Posterior vena cava (tissue), 2 donors: Measurements from ENCODE around the gene KLC4. TPM values are rescaled to one million over a fixed set of nuclear protein-coding genes. Genes with fewer than 3 reads are reported as not detected.
A peak's percentile ranks its signal among the peaks of the same experiment; 100 is the strongest.

Experiments used
- DNase-seq: peaks from one replicate; pipeline ENCODE4 v3.0.0-alpha.2; 2020; ENCODE audit warnings: low spot score
- intact Hi-C, 2 donors: fragments of 100-400 bp; cut with DNase I; formaldehyde crosslinking; loops; one replicate each; pipeline versions ENCODE4 v1.14.1 to v1.14.2; 2022 to 2023
- long read RNA-seq, 2 donors: library from polyadenylated mRNA; unstranded; transcript quantifications; one replicate each; pipeline ENCODE4 v2.0.0, GENCODE V29; 2020 to 2021
- total RNA-seq, 2 donors: library from RNA; stranded (reverse); fragmentation: NEBNext Ultra II Directional; extraction: Animal tissue kit (Norgen Biotek cat#: 25700); gene quantifications; one replicate each; pipeline ENCODE4 v1.2.1, GENCODE V29; 2021
- donor health status: DM: yes; HTN: yes; CAD: no.
- donor health status: DM: yes; HTN: yes; CAD: no.

The KLC4 gene
- 10 to 100 TPM; 15.1 TPM for total RNA-seq
- long read RNA-seq, donor 1, partial matches to known transcripts, result 3 of 4 reads
- long read RNA-seq, donor 1, other reads (novel, unspliced or antisense), result 0 of 4 reads
- long read RNA-seq, donor 2, transcript KLC4-202 (16 exons, 2,404 nt), result major isoform, 25 of 35 reads
- long read RNA-seq, donor 2, partial matches to known transcripts, result 3 of 35 reads
- long read RNA-seq, donor 2, other reads (novel, unspliced or antisense), result 5 of 35 reads

DNA sequence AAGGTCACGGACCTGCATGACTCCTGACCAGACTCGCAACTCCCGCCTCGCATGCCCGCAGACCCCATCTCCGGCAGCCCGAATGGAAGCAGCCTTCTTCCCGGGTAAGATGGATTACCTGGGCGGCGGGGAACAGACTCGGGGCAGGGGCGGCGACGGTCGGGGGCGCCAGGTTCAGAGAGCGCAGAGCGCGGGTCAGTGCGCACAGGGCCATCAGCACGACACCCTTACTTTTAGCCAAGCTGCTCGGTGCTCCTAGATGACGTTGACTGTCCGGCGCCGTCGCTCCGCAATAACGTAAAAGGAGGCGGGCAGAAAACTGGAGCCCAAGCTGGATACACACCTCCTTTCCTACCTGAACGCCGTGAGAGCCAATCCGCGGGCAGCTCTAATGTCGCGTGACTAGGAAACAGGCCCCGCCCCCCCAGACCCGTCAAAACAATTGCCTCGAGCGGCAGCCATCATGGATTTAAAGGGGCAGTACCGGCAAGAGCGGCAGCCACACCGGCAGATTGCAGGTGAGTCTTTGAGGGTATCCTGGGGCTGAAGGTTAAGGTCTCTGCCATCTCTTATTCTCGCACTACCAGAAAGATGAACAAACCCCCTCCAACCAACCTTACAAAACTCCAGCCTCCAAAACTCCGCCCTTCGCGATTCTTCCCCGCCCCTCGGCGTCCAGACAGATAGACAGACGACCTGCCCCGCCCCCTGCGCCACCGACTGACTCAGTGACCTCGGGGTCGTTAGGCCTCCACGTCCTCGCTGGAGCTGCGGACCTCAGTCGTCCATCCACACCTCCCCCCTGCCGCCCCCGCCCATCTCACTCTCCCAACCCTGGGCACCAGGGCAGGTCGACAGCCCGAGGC, at the start of gene KLC4, which contains the start of gene MRPL2:
Gene KLC4 (plus strand): TSS at position 464 of the 866 bp plus-strand sequence. CDS start 1,705 bp downstream, outside the sequence.
Gene MRPL2 (minus strand): TSS at position 267 of the 866 bp plus-strand sequence. CDS start 53 bp downstream, at position 214.
- peak; percentile 99 for DNase-seq
- intact Hi-C loops, result loop anchor here in 1 of 2 donors (10.0 kb wide), 1 partner anchor 65 kb away; no protein-coding TSS in a partner anchor

- intact Hi-C loops, result no loop called here
These were observed 48.2 kb upstream of the KLC4 start for GRCh38 chr6:43011207-43011606.

DNA sequence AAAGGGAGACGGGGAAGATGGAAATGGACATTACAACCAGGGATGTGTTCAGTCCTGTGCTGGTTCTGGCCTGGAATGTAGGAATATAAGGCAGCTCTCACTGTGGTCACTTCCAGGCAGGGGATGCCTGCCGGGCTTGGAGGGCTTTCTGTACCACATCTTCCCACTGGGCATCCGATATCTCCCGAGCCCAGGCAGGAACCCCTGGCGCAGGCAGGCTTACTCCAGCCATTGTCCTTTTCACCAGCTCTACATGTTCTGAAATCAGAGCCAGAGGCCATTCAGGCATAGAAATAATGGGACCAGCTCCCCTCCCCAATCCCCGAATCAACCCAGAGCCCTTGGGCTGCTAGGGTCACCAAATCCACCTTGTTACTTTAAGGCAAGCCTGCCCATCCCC, 47.1 kb upstream of the KLC4 start:
- DNase-seq, result no peak
- intact Hi-C loops, result no loop called here

More at GRCh38 chr6:43011207-43011606, 48.2 kb upstream of the KLC4 start:
- DNase-seq, result no peak

GRCh38 chr6:43013097-43013842, 46.2 kb upstream of the KLC4 start:
- no peak for DNase-seq
- intact Hi-C loops, result no loop called here

DNA sequence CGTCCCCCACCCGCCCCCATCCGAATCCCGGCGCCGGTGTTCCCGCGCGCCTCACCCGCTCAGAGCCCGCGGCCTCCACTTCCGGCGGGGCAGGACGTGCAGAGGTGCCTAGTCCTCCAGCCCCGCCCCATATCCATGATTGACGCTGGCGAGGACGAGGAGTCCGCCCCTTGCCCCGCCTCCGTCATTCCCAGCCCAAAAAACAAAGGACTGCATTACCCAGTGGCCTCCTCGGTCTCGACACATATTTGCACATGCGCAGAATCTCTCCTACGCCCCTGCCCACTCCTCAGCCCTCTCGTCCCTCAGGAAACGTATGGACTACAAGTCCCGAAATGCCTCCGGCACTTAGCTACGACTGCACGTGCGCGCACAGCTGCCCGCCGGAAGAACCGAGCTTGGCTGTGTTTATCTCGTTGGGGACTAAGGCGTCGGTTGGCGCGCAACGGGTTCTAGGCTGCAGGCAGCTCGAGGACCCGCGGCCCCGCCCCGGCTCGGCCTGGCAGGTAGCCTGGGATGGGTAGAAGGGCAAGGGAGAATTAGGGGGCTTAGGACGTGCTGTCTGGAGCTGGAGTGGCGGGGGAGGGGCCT, 45.5 kb upstream of the KLC4 start, which contains the start of the genes KLHDC3 and MEA1:
Gene KLHDC3 (plus strand): TSS at position 407 of the 591 bp plus-strand sequence. CDS start 2,944 bp downstream, outside the sequence.
Gene MEA1 (minus strand): TSS at position 104 of the 591 bp plus-strand sequence. CDS start 133 bp downstream, outside the sequence.
- peak; percentile 99 for DNase-seq
- intact Hi-C loops, result no loop called here

DNA sequence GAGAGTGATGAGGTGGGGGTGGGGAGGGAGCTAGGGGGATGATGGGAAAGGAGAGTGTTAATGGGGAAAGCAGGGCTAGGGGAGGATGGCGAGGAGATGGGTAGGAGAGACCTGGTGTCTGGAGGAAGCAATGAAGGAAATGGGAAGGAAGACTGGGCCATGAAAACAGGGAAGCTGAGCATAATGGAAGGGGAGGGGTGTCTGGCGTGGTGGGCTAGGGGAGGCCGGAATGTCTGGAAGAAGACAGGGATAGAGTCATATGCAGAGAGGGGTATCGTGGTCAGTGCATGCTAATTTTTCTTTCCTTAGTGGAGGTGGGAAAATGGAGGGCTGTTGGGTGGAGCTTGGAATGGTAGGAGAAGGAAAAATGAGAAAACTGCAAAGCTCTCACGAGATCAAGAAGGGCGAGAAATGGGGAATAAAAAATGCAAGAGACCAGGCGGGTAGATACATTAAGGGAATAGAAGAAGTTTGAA, 45.0 kb upstream of the KLC4 start:
- intact Hi-C loops, result no loop called here
- DNase-seq, result no peak

DNA sequence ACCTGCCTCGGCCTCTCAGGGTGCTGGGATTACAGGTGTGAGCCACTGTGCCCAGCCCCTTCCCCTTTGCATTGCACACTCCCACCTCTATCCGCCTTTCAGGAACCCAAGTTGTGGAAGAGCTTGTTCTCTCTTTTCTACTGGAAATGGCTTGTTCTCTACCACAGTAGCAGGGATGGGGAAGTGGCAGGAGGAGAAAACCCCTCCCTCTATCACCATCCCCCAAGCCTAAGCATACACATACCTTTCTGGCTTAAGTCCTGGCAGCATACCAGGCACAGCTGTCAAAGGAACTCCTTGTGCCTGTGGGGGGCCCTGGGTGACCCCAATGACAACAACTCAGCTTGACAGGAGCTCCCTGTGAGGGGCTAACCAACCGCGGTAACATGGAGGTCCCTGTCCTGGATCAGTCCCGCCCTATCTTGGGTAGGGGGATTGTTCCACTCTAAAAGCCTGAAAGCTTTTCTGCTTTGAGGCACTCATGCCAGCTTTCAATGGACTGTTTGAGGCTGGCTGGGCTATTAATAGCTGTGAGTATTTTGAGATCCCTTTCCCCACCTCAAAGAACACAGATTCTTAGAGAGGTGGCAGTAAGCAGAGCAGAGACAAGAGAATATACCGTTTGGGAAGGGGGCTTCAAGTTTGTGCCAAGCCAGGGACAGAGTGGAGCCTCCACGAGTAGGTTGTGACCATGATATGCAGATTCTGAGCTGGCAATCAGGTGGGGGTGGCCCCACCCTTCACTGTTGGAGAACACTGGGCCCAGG, 43.1 kb upstream of the KLC4 start:
- intact Hi-C loops, result no loop called here
- DNase-seq, result no peak

GRCh38 chr6:43016943-43017334, 42.5 kb upstream of the KLC4 start:
- intact Hi-C loops, result no loop called here

GRCh38 chr6:43019152-43019551, 40.3 kb upstream of the KLC4 start:
- intact Hi-C loops, result no loop called here
- DNase-seq, result no peak

More at GRCh38 chr6:43016943-43017334, 42.5 kb upstream of the KLC4 start:
- no peak for DNase-seq

DNA sequence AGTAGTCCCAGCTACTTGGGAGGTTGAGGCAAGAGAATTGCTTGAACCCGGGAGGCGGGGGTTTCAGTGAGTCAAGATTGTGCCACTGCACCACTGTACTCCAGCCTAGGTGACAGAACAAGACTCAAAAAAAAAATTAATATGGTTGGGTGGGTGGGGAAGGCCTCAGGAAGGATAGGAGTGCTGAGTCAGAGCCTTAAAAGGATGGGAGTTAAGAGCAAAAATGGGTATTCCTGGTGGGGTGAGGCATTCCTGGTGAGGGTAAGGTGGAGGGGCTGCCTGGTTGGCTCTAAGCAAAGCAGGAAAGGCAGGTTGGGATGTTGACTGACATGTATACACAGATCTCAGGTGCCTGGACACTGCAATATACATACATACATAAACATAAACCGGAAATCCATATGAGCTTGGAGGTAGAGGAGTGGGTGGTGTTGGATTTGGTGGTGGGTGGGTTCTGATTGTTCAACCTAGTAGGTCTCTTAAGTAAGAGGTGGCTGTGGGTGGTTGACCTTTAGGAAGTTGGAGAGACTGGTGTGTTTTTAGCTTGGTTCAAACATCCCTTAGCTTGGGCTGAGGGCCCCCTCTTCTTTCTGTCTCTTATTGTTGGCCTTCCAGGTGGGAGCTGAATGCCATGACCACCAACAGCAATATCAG, 39.3 kb upstream of the KLC4 start:
- no peak for DNase-seq
- intact Hi-C loops, result no loop called here

- DNase-seq, result no peak
- intact Hi-C loops, result no loop called here
These were observed 38.6 kb upstream of the KLC4 start for GRCh38 chr6:43020847-43021246.

GRCh38 chr6:43021270-43022047, 38.0 kb upstream of the KLC4 start, which contains the start of gene RRP36:
Gene RRP36 (plus strand): TSS chr6:43021623. CDS start chr6:43021655, 32 bp downstream.
- intact Hi-C loops, result no loop called here
- peak; percentile 95 for DNase-seq

- no peak for DNase-seq
- intact Hi-C loops, result no loop called here
These were observed 35.0 kb upstream of the KLC4 start for GRCh38 chr6:43024436-43024835.

DNA sequence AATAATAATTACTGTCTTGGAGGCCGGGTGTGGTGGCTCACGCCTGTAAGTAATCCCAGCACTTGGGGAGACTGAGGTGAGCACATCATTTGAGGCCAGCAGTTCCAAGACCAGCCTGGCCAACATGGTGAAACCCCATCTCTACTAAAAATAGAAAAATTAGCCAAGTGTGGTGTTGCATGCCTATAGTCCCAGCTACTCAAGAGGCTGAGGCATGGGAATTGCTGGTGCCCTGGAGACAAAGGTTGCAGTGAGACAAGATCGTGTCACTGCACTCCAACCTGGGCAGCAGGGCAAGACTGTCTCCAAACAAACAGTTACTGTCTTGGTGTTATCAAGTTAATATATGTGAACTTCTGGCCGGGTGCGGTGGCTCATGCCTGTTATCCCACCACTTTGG, 33.1 kb upstream of the KLC4 start:
- no peak for DNase-seq
- intact Hi-C loops, result no loop called here

DNA sequence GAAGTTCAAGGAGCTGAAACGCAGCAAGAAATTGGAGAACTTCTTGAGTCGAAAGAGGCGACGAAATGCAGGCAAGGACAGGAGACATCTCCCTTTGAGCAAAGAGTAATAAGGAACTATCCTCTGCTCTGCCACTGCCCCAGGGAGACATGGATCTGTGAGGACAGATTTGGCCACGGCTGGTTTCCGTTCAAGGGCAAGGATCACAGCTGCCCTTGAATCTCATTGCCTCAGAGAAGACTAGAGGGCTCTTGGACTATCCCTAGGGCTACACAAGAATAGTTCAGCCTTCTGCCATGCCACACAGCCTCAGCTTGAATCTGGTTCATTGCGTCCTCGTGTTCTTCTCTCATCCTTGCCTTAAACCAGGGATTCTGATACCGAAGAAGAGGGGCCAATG, 30.3 kb upstream of the KLC4 start:
- DNase-seq, result no peak
- intact Hi-C loops, result no loop called here

GRCh38 chr6:43032326-43032725, 27.1 kb upstream of the KLC4 start:
- no peak for DNase-seq

More at GRCh38 chr6:43032326-43032725, 27.1 kb upstream of the KLC4 start:
- intact Hi-C loops, result no loop called here
